GM12878 (cell line): Measurements from ENCODE around the gene ZMAT3. TPM values are rescaled to one million over a fixed set of nuclear protein-coding genes. Genes with fewer than 3 reads are reported as not detected.

Experiments
- CBX5 ChIP-seq: sonication (generic); IDR thresholded peaks from 2 replicates; pipeline ENCODE4 v1.6.1; 2016; ENCODE audit warnings: low read depth, moderate library complexity, mild to moderate bottlenecking, inconsistent platforms
- CEBPB ChIP-seq, 2 experiments: fragments of 150-350 bp in 1 of 2; IDR thresholded peaks; 2 replicates each; pipeline ENCODE4 v1.6.1; 2012 to 2014; ENCODE audit warnings: low read depth in 2 of 2, low read length in 2 of 2, borderline replicate concordance in 1 of 2, inconsistent platforms in 1 of 2
- EED ChIP-seq: sonication (generic); IDR thresholded peaks from 2 replicates; pipeline ENCODE4 v1.6.1; 2016; ENCODE audit warnings: antibody characterized with exemption, low read depth
- ETV6 ChIP-seq, 2 experiments: fragments of 450-650 bp in 1 of 2; IDR thresholded peaks in 1 of 2; conservative IDR thresholded peaks in 1 of 2; 2 replicates each; pipeline ENCODE4 v1.6.1; 2014; ENCODE audit warnings: antibody characterized with exemption in 1 of 2, borderline replicate concordance in 1 of 2, low read depth in 1 of 2, mild to moderate bottlenecking in 1 of 2, moderate library complexity in 1 of 2
- GATAD2B ChIP-seq: fragments of 450-650 bp; conservative IDR thresholded peaks from 2 replicates; pipeline ENCODE4 v1.6.1; 2017; ENCODE audit warnings: low read depth, mild to moderate bottlenecking, moderate library complexity
- KDM1A ChIP-seq: fragments of 200-600 bp; sonication (generic); IDR thresholded peaks from 2 replicates; pipeline ENCODE4 v1.6.1; 2016; ENCODE audit warnings: borderline replicate concordance
- KLF5 ChIP-seq: fragments of 450-650 bp; IDR thresholded peaks from 2 replicates; pipeline ENCODE4 v1.6.1; 2014; ENCODE audit warnings: mild to moderate bottlenecking; ENCODE audit not compliant: partially characterized antibody
- MTA3 ChIP-seq: IDR thresholded peaks from 2 replicates; pipeline ENCODE4 v1.6.1; 2012; ENCODE audit warnings: low read length, inconsistent platforms, borderline replicate concordance
- MXI1 ChIP-seq: fragments of 150-350 bp; IDR thresholded peaks from 2 replicates; pipeline ENCODE4 v1.6.1; 2011; ENCODE audit warnings: low read depth, mild to moderate bottlenecking, inconsistent platforms, low read length, improper control_type of control experiment
- NBN ChIP-seq: fragments of 450-650 bp; IDR thresholded peaks from 2 replicates; pipeline ENCODE4 v1.6.1; 2016
- NFXL1 ChIP-seq: fragments of 450-650 bp; IDR thresholded peaks from 2 replicates; pipeline ENCODE4 v1.6.1; 2017; ENCODE audit warnings: antibody characterized with exemption, mild to moderate bottlenecking, borderline replicate concordance
- NFYA ChIP-seq: IDR thresholded peaks from 2 replicates; pipeline ENCODE4 v1.6.1; 2011; ENCODE audit warnings: low read depth, mild to moderate bottlenecking, low read length, improper control_type of control experiment, borderline replicate concordance
- NR2F1 ChIP-seq: fragments of 450-650 bp; conservative IDR thresholded peaks from 2 replicates; pipeline ENCODE4 v1.6.1; 2017; ENCODE audit warnings: mild to moderate bottlenecking
- POLR2AphosphoS2 ChIP-seq: IDR thresholded peaks from 2 replicates; pipeline ENCODE4 v1.6.1; 2011; ENCODE audit warnings: low read depth, mild to moderate bottlenecking, low read length, improper control_type of control experiment, moderate library complexity
- RUNX3 ChIP-seq: IDR thresholded peaks from 2 replicates; pipeline ENCODE4 v1.6.1; 2012; ENCODE audit warnings: low read length, inconsistent platforms
- SMARCA5 ChIP-seq: fragments of 450-650 bp; IDR thresholded peaks from 2 replicates; pipeline ENCODE4 v1.6.1; 2017; ENCODE audit warnings: mild to moderate bottlenecking
- YBX1 ChIP-seq: fragments of 450-650 bp; IDR thresholded peaks from 2 replicates; pipeline ENCODE4 v1.6.1; 2016; ENCODE audit warnings: antibody characterized with exemption
- YY1 ChIP-seq: IDR thresholded peaks from 2 replicates; pipeline ENCODE4 v1.6.1; 2011; ENCODE audit warnings: low read depth, mild to moderate bottlenecking, low read length
- ZNF384 ChIP-seq: IDR thresholded peaks from 2 replicates; pipeline ENCODE4 v1.6.1; 2012; ENCODE audit warnings: low read depth, mild to moderate bottlenecking, low read length, improper control_type of control experiment, borderline replicate concordance
- polyA plus RNA-seq, 11 experiments: library from polyadenylated mRNA; depleted of rRNA in 4 of 11; unstranded in 6 of 11; stranded (reverse) in 5 of 11; fragments of >200 nt; fragmentation: Nextera tagmentation in 4 of 11; fragmentation: Illumina TruSeq in 1 of 11; extraction: Ambion mirVana in 4 of 11; extraction: Trizol in 1 of 11; gene quantifications; 1 replicate in 1 of 11; 2 replicates in 10 of 11; pipeline versions ENCODE4 v1.2.1 to v1.2.3, GENCODE V29; 2011 to 2016; ENCODE audit warnings: inconsistent platforms in 2 of 11, missing spikeins in 2 of 11, low read depth in 1 of 11
- total RNA-seq, 4 experiments: library from RNA; depleted of rRNA in 3 of 4; stranded (reverse); fragments of >200 nt in 3 of 4; fragmentation: Illumina TruSeq in 1 of 4; extraction: Trizol in 1 of 4; gene quantifications; 2 replicates each; pipeline versions ENCODE4 v1.2.1 to v1.2.3, GENCODE V29; 2013 to 2021
- TF ChIP-seq, protein P1 (sequence below): fragments of 150-350 bp; IDR thresholded peaks from 2 replicates; pipeline ENCODE4 v1.6.1; 2014; ENCODE audit warnings: mild to moderate bottlenecking, low read depth, low read length
- TF ChIP-seq, protein P2 (sequence below): fragments of 450-650 bp; IDR thresholded peaks from 2 replicates; pipeline ENCODE4 v1.6.1; 2017; ENCODE audit warnings: mild to moderate bottlenecking
- TF ChIP-seq, protein P3 (sequence below): IDR thresholded peaks from 2 replicates; pipeline ENCODE4 v1.6.1; 2011; ENCODE audit warnings: low read depth, mild to moderate bottlenecking, low read length, moderate library complexity, borderline replicate concordance; ENCODE audit errors: extremely low read depth
- TF ChIP-seq, protein P4 (sequence below): IDR thresholded peaks from 2 replicates; pipeline ENCODE4 v1.6.1; 2012; ENCODE audit warnings: low read depth, low read length, improper control_type of control experiment
- TF ChIP-seq, protein P5 (sequence below): fragments of 450-650 bp; IDR thresholded peaks from 2 replicates; pipeline ENCODE4 v1.6.1; 2017; ENCODE audit warnings: borderline replicate concordance

ZMAT3 gene
- total and polyA plus RNA-seq, 10 of the 15 experiments (the other 5 are each of a cell fraction or from before 2014, with no cell fraction given) = 6.2 to 55.9 (median 25.8) TPM

DNA sequence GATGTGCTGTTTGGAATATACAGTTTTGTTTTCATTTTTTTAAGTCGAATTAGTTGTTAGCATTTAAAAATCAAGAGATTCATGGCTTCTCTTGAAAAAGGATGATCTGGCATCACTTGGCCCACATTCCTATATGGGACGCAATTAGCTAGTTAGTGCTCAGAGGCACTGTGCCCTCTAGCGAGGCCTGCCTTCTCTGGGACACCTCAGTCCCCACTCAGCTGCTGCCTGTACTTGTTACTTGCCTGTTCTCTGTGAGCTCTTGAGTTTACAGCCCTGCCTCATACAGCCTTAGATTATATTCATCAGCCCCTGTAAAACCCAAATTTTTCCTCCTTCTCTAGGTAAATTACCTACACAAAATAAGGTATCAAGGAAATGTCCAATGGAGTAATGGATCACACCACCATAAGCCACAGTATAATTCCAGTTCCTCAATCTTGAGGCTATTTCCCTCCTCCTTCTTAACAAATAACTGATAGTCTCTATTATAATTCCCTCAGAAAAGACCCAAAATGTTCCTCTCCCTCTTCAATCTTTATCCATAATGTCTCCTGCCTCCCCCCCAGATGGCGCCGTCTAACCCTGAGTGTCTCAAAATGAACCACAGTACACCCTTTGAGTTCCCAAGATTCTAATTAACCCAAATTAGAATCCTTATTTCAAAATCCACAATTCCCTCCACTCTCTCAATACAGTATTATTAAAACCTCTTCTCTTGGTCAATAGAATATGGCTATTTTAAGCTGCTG is 2.7 kb downstream of the ZMAT3 start (continued):
- TF ChIP-seq, protein P1, sequence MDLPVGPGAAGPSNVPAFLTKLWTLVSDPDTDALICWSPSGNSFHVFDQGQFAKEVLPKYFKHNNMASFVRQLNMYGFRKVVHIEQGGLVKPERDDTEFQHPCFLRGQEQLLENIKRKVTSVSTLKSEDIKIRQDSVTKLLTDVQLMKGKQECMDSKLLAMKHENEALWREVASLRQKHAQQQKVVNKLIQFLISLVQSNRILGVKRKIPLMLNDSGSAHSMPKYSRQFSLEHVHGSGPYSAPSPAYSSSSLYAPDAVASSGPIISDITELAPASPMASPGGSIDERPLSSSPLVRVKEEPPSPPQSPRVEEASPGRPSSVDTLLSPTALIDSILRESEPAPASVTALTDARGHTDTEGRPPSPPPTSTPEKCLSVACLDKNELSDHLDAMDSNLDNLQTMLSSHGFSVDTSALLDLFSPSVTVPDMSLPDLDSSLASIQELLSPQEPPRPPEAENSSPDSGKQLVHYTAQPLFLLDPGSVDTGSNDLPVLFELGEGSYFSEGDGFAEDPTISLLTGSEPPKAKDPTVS = no peak
- no peak for TF ChIP-seq ETV6 (conservative IDR thresholded peaks at IDR 0.05 in 1 of 2, IDR thresholded peaks at IDR 0.05 in 1 of 2; ENCODE audit: borderline replicate concordance in 1 of 2, low read depth in 1 of 2)
- TF ChIP-seq, protein P2, sequence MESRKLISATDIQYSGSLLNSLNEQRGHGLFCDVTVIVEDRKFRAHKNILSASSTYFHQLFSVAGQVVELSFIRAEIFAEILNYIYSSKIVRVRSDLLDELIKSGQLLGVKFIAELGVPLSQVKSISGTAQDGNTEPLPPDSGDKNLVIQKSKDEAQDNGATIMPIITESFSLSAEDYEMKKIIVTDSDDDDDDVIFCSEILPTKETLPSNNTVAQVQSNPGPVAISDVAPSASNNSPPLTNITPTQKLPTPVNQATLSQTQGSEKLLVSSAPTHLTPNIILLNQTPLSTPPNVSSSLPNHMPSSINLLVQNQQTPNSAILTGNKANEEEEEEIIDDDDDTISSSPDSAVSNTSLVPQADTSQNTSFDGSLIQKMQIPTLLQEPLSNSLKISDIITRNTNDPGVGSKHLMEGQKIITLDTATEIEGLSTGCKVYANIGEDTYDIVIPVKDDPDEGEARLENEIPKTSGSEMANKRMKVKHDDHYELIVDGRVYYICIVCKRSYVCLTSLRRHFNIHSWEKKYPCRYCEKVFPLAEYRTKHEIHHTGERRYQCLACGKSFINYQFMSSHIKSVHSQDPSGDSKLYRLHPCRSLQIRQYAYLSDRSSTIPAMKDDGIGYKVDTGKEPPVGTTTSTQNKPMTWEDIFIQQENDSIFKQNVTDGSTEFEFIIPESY = no peak
- 0 out of 2 replicates have a peak, but pooled peaks have one; percentile 36 for TF ChIP-seq YY1
- TF ChIP-seq CEBPB (IDR thresholded peaks at IDR 0.05; ENCODE audit: borderline replicate concordance in 1 of 2, low read depth in 2 of 2, low read length in 2 of 2) = no peak
- TF ChIP-seq EED = no peak
- TF ChIP-seq GATAD2B = no peak; the same call in 1 of the 2 replicates
- TF ChIP-seq SMARCA5 = no peak
- TF ChIP-seq, protein P3, sequence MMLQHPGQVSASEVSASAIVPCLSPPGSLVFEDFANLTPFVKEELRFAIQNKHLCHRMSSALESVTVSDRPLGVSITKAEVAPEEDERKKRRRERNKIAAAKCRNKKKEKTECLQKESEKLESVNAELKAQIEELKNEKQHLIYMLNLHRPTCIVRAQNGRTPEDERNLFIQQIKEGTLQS = no peak
- TF ChIP-seq, protein P4, sequence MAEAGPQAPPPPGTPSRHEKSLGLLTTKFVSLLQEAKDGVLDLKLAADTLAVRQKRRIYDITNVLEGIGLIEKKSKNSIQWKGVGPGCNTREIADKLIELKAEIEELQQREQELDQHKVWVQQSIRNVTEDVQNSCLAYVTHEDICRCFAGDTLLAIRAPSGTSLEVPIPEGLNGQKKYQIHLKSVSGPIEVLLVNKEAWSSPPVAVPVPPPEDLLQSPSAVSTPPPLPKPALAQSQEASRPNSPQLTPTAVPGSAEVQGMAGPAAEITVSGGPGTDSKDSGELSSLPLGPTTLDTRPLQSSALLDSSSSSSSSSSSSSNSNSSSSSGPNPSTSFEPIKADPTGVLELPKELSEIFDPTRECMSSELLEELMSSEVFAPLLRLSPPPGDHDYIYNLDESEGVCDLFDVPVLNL = no peak
- no peak for TF ChIP-seq POLR2AphosphoS2
- TF ChIP-seq NFYA = no peak
- TF ChIP-seq, protein P5, sequence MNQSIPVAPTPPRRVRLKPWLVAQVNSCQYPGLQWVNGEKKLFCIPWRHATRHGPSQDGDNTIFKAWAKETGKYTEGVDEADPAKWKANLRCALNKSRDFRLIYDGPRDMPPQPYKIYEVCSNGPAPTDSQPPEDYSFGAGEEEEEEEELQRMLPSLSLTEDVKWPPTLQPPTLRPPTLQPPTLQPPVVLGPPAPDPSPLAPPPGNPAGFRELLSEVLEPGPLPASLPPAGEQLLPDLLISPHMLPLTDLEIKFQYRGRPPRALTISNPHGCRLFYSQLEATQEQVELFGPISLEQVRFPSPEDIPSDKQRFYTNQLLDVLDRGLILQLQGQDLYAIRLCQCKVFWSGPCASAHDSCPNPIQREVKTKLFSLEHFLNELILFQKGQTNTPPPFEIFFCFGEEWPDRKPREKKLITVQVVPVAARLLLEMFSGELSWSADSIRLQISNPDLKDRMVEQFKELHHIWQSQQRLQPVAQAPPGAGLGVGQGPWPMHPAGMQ = no peak
- no peak for TF ChIP-seq KDM1A
- no peak for TF ChIP-seq MTA3
- TF ChIP-seq NR2F1 = no peak
- no peak for TF ChIP-seq CBX5
- TF ChIP-seq NFXL1 = no peak
- TF ChIP-seq YBX1 = no peak
- TF ChIP-seq RUNX3 = peak; percentile 68
- TF ChIP-seq ZNF384 = no peak
- peak; percentile 64; the same call in 1 of the 2 replicates for TF ChIP-seq NBN
- no peak for TF ChIP-seq MXI1
- TF ChIP-seq KLF5 = no peak
